Rectal smooth muscle tissue (tissue), 1 donor: ENCODE results near the gene CPNE1.

Source experiments
- H3K27ac ChIP-seq: one replicate; pipeline ENCODE4 v1.7.0; 2013; ENCODE audit warnings: low read depth, low read length, inconsistent platforms
- H3K27me3 ChIP-seq: one replicate; pipeline ENCODE4 v1.7.0; 2013; ENCODE audit warnings: low read length; ENCODE audit not compliant: control insufficient read depth, insufficient read depth
- H3K36me3 ChIP-seq: one replicate; pipeline ENCODE4 v1.7.0; 2013; ENCODE audit warnings: low read length; ENCODE audit not compliant: control insufficient read depth, insufficient read depth
- H3K4me1 ChIP-seq: one replicate; pipeline ENCODE4 v1.7.0; 2013; ENCODE audit warnings: low read length; ENCODE audit not compliant: control insufficient read depth, insufficient read depth
- H3K4me3 ChIP-seq: one replicate; pipeline ENCODE4 v1.7.0; 2013; ENCODE audit warnings: low read length
- H3K9ac ChIP-seq: one replicate; pipeline ENCODE4 v1.7.0; 2013; ENCODE audit warnings: low read length

The CPNE1 gene

DNA sequence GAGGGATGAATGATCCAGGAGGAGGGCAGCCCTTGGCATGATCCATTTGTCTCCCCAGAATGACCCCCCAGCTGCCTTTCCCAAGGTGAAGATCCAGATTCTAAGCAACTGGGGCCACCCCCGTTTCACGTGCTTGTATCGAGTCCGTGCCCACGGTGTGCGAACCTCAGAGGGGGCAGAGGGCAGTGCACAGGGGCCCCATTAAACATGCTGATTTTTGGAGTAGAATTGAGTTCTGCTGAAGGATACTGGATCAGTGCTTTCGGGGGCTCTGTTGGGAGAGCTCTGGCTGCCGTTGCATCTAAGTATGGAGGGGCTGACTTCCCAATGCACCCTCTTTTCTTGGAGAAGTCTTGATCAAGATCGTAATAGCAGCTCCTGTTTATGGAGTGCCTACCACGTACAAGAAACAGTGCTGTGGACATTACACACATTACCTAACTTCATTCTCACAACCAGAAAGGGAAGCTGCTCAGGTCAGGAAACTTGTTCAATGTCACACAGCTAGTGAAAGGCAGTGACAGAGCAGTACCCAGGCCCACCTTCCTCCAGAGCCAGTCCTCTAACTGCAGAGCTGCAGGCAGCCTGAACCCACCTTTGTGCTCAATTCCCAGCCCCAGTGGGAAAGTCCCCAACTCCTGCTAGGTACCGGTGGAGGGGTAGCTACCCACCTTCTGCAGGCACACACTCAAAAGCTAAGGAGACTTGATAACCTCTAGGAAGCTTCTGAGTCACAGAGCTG lies 43.7 kb downstream of the CPNE1 start:
- Histone ChIP-seq H3K27ac (no peak overlapping the region), H3K4me1 (peaks cover 2% of the 10 kb centered on the region), H3K9ac (no peak overlapping the region)

DNA sequence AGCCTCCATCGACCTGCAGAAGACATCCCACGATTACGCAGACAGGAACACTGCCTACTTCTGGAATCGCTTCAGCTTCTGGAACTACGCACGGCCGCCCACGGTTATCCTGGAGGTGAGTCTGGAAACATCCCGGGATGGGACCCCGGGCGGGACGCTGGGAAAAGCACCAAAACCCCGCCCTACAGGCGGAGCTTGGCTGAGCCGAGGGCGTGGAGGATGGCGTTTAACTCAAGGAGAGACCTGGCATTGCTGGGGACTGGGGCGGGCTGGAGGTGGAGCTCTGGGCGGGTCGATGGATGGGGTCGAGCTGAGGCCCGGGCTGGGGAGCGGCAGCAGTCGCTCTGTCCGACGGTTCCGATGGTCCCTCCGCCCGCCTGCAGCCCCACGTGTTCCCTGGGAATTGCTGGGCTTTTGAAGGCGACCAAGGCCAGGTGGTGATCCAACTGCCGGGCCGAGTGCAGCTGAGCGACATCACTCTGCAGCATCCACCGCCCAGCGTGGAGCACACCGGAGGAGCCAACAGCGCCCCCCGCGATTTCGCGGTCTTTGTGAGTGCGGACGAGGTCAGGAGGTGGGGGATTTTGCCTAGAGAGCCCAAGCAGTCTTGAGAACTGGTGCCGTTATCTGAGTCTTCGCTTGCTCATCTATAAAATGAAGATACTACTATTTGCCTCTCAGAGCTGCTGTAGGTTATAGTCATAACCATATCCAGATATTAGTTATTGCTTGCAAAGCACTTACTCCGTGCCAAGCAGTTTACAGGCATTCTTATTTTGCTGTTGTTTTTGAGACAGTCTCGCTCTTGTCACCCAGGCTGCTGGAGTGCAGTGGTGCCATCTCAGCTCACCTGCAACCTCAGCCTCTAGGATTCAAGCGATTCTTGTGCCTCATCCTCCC lies 45.3 kb downstream of the CPNE1 start:
- H3K9ac ChIP-seq = no peak overlapping the region
- peaks cover 2% of the 10 kb centered on the region for H3K4me1 ChIP-seq
- H3K27me3 ChIP-seq = no peaks in the 10 kb centered on the region
- H3K27ac ChIP-seq = no peak overlapping the region
- H3K4me3 ChIP-seq = peak overlapping the region; percentile 67
- no peaks in the 10 kb centered on the region for H3K36me3 ChIP-seq

More for the DNA sequence above, 43.7 kb downstream of the CPNE1 start:
- H3K4me3 ChIP-seq = no peak overlapping the region
- H3K27me3 ChIP-seq = no peaks in the 10 kb centered on the region
- H3K36me3 ChIP-seq = peaks cover under 1% of the 10 kb centered on the region

DNA sequence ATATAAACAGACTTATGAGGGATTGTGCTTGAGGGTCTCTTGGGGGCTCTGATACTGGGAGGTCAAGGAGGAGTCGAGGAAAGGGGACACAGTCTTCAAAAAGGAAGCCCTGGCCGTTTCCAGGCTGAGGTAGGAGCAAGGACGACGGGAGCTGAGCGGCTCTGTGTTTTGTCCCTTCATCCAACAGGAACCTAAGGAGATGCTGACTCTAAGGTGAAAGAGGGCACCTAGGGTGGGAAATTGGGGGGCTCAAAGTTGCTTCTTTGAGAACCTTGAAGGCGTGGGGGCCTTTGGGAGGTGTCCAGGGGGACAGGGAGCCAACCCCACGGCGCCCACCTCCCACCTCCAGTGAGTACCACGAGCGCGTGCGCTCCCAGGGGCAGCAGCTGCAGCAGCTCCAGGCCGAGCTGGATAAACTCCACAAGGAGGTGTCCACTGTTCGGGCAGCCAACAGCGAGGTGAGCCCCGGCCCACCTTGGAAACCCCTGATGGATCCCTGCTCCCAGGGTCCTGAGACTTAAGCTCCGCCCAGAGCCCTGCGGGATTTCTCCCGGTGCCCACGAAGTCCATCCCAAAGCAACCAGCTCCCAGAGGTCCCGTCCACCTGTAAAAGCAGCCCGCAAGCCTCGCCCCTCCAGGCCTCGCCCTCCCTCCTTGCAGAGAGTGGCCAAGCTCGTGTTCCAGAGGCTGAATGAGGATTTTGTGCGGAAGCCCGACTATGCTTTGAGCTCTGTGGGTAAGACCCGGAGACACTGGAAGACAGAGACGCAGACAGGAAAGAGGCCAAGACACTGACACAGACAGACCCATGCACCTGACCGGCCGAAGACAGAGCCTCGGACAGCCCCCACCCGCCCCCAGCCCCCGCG lies 46.2 kb downstream of the CPNE1 start:
- Histone ChIP-seq H3K4me3 (peak overlapping the region; percentile 67), H3K27ac (no peak overlapping the region), H3K27me3 (no peaks in the 10 kb centered on the region), H3K4me1 (peaks cover 2% of the 10 kb centered on the region), H3K9ac (no peak overlapping the region), H3K36me3 (no peaks in the 10 kb centered on the region)

DNA sequence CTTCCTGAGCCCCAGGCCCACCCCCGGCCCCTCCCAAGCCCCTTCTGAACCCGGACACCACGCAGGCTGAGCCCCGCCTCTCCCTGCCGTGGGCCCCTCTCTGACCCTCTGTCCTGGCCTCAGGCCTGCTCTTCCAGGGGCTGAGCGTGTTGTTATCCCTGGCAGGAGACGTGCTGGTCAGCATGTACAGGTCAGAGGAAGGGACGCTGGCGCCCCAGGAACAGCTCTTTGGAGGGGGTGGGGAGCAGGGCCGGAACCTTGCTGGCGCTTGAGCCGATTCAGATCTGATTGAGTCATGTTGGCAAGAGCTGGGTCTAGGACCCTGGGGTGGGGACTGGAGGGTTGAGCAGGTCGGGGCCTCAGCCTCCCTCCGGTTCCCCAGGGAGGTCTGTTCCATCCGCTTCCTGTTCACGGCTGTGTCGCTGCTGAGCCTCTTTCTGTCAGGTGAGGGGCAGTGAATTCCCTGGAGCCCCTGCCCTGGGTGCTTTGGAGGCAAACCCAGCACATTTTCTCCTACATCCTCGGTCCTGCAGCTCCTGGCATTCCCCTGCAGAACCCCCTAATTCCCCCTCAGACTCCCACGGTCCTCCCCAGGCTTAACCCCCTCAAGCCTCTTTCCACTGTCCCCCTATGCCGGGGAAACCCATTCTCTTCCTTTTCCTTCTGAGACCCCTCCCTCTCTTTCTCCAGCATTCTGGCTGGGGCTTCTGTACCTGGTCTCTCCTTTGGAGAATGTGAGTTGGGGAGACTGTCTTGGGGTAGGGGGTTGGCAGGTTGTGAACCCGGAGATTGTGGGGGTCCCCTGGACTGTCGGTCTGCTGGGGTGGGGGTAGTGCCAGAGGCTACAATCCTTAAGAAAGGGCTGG lies 47.1 kb downstream of the CPNE1 start:
- Histone ChIP-seq H3K36me3 (no peaks in the 10 kb centered on the region), H3K4me3 (peak overlapping the region; percentile 64), H3K9ac (no peak overlapping the region), H3K27me3 (no peaks in the 10 kb centered on the region), H3K4me1 (peaks cover 2% of the 10 kb centered on the region), H3K27ac (peak overlapping the region; percentile 48)

DNA sequence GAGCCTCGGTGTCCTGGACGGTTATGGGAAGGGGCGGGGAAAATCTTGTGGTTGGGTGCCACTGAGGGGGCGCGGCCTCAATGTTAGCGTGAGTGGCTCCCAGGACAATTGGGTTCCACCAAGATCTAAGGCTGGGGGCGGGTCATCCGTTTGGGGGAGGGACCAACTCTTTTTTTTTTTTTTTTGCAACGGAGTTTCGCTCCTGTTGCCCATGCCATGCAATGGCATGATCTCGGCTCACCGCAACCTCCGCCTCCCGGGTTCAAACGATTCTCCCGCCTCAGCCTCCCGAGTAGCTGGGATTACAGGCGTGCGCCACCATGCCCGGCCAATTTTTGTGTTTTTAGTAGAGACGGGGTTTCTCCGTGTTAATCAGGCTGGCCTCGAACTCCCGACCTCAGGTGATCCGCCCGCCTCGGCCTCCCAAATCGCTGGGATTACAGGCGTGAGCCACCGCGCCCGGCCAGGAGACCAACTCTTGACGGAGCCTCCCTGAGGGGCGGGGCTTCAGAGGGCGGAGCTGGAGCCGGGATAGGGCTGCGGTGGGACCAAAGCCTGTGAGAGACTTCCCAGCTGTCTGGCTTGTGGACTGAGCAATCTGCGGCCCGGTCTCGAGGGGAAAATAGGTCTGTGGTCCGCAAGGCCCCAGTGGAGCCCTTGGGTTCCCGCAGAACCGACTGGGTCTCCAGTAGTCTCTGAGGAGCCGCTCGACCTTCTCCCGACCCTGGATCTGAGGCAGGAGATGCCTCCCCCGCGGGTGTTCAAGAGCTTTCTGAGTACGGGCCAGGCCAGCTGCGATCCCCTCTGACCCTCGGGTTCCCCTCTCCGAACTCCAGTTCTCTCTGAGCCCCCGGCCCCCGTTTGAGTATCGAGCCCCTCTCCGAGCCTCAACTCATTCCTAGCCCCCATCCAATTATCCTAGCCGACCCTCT lies 48.0 kb downstream of the CPNE1 start:
- Histone ChIP-seq H3K9ac (no peak overlapping the region), H3K36me3 (no peaks in the 10 kb centered on the region), H3K27me3 (no peaks in the 10 kb centered on the region), H3K4me1 (peaks cover 2% of the 10 kb centered on the region), H3K4me3 (peak overlapping the region; percentile 64), H3K27ac (peak overlapping the region; percentile 48)

DNA sequence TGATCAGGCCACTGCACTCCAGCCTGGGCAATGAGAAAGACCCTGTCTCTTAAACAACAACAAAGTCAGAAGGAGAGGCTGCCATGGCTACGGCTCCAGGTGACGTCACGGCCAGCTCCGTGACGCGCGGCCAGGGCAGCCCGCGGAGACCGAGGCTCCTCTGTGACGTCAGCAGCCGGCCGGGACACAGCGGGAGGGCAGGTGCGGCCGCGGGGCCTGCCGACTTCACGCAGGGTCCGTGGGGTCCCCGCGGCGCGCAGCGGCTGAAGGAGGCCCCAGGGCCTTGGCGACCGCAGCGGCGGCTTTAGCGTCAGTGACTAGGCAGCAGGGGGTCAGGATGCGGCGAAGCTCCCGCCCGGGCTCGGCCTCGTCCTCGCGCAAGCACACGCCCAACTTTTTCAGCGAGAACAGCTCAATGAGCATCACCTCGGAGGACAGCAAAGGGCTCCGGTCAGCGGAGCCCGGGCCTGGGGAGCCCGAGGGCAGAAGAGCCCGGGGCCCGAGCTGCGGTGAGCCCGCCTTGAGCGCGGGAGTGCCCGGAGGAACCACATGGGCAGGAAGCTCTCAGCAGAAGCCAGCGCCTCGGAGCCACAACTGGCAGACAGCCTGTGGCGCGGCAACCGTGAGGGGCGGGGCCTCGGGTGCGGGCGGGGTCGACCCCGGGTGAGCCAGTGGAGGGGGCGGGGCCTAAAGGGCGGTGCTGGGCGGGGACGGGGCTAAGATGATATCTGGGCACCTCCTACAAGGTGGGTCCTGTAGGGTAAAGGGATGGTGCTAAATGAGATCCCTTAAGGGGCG lies 48.8 kb downstream of the CPNE1 start, which contains the start of gene SPAG4:
Gene SPAG4 (plus strand): TSS at position 163 of the 798 bp plus-strand sequence. CDS start 175 bp downstream, at position 338.
- Histone ChIP-seq H3K27ac (peak within 1 kb of the TSS; percentile 94), H3K4me1 (peaks cover 2% of the 10 kb centered on the region), H3K4me3 (peak within 1 kb of the TSS; percentile 77), H3K27me3 (no peaks in the 10 kb centered on the region), H3K9ac (peak within 1 kb of the TSS; percentile 82), H3K36me3 (no peaks in the 10 kb centered on the region)

DNA sequence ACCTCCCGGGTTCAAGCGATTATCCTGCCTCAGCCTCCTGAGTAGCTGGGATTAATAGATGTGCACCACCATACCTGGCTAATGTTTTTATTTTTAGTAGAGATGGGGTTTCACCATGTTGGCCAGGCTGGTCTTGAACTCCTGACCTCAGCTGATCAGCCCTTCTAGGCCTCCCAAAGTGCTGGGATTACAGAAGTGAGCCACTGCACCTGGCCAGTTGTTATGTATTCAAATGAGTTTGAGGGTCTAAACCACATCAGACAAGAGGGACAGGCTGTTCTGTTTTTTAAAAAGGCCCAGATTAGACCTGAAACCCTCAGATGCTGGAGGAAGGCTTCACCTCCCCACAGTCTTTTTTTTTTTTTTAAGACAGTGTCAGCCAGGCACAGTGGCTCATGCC lies 53.2 kb downstream of the CPNE1 start:
- no peak overlapping the region for H3K4me3 ChIP-seq
- H3K27me3 ChIP-seq = no peaks in the 10 kb centered on the region
- H3K4me1 ChIP-seq = no peaks in the 10 kb centered on the region
- H3K9ac ChIP-seq = no peak overlapping the region
- H3K36me3 ChIP-seq = no peaks in the 10 kb centered on the region
- H3K27ac ChIP-seq = no peak overlapping the region

DNA sequence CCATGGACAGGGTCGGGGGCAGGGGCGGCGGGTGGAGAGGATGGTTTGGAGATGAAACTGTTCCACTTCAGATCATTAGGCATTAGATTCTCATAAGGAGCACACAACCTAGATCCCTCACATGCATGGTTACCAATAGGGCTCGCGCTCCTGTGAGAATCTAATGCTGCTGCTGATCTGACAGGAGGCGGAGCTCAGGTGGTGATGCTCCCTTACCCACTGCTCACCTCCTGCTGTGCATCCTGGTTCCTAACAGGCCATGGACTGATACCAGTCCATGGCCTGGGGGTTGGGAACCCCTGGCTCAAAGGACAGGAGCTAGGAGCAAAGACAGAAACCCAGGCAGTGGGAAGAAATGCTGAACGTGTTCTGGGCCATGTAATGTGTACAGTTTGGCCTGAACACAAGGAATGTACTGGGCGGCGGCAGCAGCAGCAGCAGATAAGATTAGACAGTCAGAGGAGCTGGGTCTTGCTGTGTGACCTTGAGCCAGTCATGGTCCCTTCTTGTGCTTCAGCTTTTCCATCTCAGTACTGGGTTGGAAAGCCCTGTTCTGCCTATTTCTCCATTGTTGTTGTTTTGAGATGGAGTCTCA lies 53.8 kb downstream of the CPNE1 start:
- Histone ChIP-seq H3K4me3 (no peak overlapping the region), H3K27me3 (no peaks in the 10 kb centered on the region), H3K27ac (no peak overlapping the region), H3K4me1 (no peaks in the 10 kb centered on the region), H3K36me3 (no peaks in the 10 kb centered on the region), H3K9ac (no peak overlapping the region)

DNA sequence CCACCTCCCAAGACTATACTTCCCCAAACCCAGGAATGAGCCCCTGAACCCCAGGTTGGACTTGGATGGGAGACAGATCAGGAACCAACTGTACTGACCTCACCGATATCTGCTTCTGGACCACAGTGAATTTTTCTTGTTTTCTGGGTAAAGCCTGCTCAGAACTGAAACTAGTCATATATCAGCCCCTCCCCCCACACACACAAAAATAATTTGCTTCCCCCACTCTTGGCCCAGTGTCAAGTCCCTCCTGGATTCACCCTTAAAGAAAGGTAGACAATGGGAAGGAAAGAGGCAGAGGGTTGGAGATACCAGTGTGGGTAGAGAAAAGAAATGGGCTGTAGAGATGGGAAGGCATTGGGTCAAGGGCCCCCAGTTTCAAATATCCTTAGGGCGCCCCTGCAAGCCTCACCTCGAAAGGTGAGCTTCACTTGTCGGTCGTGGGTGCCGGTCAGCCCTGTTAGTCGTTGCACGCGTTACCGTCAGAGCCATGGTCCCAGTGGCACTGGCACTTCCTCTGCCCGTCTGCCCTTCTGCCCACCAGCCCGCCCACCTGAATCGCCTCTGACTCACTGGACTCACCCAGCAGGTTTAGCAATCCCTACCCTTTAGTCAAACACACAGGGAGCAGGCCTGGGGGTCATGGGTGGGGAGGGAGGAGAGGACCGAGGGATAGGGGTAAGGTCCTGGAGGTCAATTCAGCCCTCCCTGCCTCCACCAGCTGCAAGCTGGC lies 57.5 kb downstream of the CPNE1 start:
- Histone ChIP-seq H3K4me1 (no peaks in the 10 kb centered on the region), H3K9ac (no peak overlapping the region), H3K4me3 (no peak overlapping the region), H3K36me3 (no peaks in the 10 kb centered on the region), H3K27ac (no peak overlapping the region), H3K27me3 (no peaks in the 10 kb centered on the region)
